ENCODE data around the gene LRRFIP1.

GRCh38 chr2:237592425-237592980, 34.9 kb upstream of the LRRFIP1 start:
- TF ChIP-seq CTCF (IDR thresholded peaks at IDR 0.05) (no peak), EZH2 (IDR thresholded peaks at IDR 0.05; ENCODE audit: borderline replicate concordance, insufficient read depth, low read depth, low read length, poor library complexity, severe bottlenecking) (no peak)
